ENCODE measurements around the gene USH1G. TPM values are rescaled to one million over a fixed set of nuclear protein-coding genes. Genes with fewer than 3 reads are reported as not detected.
"Not testable (repeated sequence)": the region's sequence is repeated elsewhere in the genome, so short reads cannot be mapped to it uniquely, and the experiment has no call there.

Gene USH1G
- total RNA-seq, 1 experiment from 2014 or later = not detected

GRCh38 chr17:74935585-74936469 lies 12.8 kb upstream of the USH1G start, which contains the start of gene OTOP3:
Gene OTOP3, plus strand, starts transcription at chr17:74935898. Its CDS starts 24 bp downstream, at chr17:74935922.
- no peak for DNase-seq (ENCODE audit: extremely low read depth, low read depth)

GRCh38 chr17:74935048-74935447 lies 12.0 kb upstream of the USH1G start:
- DNase-seq (ENCODE audit: extremely low read depth, low read depth) = no peak

GRCh38 chr17:74930535-74931036 lies 7.5 kb upstream of the USH1G start:
- DNase-seq (ENCODE audit: extremely low read depth, low read depth) = no peak

DNA sequence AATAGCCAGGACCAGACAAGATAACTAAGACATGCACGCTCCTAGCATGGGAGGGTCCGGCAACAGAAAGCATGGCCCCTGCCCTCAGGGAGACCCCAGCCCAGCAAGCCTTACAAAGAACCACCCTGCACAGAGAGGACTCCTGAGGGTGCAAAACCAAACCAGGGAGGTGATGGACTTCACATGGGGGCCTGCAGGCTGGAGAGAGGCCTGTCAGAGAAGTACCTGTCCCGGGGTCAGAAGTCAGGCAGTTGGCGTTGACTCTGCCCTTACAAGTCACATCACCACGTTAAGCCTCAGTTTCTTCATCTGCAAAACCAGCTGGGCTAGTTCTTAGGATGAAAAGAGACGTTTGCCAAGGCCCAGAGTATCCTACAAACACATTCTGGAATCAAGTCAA lies 5.7 kb upstream of the USH1G start:
- no peak for DNase-seq (ENCODE audit: extremely low read depth, low read depth)

DNA sequence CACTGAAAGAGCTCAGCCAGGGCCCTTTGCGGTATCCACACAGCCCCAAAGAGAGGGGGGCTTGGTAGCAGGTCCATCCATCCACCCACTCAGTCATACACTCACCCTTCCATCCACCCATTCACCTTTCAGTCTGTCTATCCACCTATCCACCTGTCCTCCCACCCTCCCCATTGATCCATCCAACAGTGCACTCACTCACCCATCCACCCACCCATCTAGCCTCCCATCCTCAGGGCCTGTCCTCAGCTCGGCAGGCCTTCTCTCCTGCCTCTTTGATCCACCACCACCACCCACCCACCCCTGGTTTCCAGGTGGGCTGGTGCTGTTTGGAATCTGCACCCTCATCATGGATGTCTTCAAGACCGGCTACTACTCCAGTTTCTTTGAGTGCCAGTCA lies 2.2 kb upstream of the USH1G start:
- no peak for DNase-seq (ENCODE audit: extremely low read depth, low read depth)

DNA sequence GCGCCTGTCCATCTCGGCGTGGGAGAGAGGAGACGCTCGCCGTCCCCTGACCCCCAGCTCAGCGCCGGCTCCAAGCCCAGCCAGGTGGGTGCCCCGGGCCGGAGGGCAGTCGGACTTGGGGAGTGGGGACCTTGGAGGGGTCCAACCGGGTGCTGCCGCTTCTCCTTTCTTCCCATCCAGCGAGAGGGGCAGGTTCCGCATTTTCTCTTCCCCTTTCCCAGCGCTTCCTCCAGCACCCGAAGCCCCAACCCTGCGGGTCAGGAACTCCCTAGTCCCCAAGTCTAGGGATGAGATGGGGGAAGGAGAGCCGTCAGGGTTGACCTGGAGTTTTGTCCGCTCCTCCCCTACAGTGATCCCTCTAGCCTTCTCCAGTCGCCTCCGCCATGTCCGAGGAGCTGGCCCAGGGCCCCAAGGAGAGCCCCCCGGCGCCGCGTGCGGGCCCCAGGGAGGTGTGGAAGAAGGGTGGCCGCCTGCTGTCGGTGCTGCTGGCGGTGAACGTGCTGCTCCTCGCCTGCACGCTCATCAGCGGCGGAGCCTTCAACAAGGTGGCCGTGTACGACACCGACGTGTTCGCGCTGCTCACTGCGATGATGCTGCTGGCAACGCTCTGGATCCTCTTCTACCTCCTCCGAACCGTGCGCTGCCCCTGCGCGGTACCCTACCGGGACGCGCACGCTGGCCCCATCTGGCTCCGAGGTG lies 1.3 kb upstream of the USH1G start, which contains the start of gene OTOP2:
TSS of gene OTOP2 (plus strand) at position 24 of the 699 bp plus-strand sequence. CDS start at position 384, 360 bp downstream.
- no peak for DNase-seq (ENCODE audit: extremely low read depth, low read depth)

DNA sequence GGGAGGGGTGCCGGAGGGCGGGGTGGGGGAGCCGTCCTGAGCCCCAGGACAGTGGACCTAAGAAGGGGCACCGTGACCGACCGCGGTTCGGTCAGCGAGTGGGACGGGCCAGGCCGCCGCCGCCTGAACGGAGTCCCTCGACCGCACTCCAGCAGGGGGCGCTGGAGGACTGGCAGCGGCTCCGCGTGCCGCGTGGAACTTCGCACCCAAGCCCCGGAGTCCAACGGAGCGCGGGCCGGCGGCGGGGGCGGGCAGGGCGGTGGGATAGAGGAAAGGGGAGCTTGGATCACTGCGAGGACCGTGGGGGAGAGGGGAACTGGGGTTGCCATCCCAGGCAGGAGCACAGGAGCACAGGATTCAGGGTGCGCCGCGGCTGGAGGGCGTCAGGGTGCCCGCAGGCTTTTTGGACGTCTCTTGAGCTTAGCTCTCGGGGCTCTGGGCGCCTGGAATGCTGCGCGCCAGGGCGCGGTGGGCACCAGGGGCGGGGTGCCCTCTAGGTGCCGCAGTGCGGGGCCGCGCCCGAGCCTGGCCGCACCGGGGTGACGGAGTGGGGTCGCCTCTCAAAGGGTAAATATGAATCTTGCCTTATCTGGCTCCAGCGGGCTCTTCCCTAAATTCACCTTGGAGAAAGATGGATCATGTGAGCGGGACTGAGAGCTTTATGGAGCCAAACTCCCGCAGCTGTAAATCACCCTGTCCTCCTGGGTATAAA lies 639 bp upstream of the USH1G start:
- peak; percentile 43 for DNase-seq (ENCODE audit: extremely low read depth, low read depth)

DNA sequence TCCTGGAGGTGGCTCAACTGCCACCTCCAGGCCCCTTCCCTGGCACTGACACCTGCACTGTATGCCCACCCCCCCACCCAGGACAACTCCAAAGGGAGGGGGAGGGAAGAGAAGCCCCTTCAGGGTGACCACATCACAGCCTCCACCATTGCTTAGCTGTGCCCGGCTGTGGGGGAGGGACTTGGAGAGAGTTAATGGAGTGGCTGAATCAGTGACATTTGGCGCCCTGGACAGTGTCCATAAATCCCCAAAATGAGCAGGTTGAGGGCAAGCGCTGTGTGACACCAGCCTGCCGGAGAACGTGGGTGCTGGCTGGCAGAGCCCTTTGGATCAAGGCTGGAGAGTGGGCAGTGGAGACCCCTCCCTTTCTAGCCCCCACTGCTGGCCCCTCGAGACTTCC lies 883 bp downstream of the USH1G start:
- DNase-seq (ENCODE audit: extremely low read depth, low read depth) = no peak

DNA sequence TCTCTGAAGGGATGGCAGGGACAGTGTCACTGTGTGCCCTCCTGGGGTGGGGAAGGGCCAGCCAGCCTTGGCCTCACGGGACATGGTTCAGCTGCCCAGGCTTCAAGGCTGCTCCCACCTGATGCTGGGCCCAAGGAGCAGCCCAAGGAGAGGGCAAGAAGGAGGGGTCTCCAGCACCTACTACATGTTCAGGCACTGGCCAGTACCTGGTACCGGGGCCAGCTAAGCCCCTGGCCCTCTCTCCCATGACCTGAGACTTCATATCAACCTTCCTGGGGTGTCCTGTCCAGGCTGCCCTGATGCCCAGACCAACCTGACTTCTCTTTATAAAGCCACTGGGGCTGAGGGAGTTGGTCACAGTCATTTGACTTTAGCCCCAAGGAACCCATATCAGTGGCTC lies 1.3 kb downstream of the USH1G start:
- DNase-seq (ENCODE audit: extremely low read depth, low read depth) = no peak

DNA sequence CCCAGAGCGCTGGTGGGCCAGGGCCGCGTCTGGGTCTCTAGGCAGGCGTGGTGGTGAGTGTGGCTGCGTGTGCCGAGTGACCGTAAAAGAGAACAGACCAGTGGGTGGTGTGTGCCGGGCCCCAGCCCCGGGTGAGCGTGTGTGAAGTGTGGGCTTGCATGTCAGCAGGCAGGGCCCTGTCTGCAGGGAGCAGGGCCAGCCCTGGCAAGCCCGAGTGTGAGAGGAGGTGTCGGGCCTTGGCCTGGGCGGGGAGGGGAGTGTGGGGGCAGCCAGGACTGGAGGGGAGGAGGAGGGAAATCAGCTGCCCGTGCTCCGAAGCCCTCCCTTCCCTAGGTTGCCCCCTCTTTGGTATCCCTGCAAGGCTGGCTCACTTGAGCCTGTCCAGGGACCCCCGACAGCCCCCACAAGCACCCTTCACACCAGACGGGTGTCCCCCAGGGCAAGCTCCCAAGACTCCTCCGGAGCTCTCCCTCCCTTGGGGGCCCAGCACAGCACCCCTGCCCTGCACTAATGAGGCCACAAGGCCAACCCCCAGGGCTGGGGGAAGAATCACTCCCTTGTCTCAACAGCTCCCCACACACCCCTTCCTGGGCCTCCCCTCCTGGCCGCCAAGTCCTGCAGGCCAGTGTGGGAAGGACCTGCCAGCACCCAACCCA lies 1.9 kb downstream of the USH1G start:
- DNase-seq (ENCODE audit: extremely low read depth, low read depth) = no peak

GRCh38 chr17:74920642-74921025 lies 2.4 kb downstream of the USH1G start:
- DNase-seq (ENCODE audit: extremely low read depth, low read depth) = no peak

DNA sequence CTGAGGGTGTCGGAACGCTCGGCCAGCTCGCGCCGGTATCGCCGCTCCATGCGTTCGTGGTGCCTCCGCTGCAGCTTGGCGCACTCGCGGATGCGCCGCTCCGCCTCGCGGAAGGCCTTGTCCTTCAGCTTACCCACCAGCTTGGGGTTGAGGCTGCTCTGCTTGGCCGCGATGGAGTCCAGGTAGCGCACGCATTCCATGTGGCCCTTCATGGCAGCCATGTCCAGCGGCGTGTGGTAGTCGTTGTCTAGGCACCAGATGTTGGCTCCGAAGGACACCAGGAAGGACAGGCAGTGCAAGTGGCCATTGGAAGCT lies 2.8 kb downstream of the USH1G start:
- no peak for DNase-seq (ENCODE audit: extremely low read depth, low read depth)

GRCh38 chr17:74919440-74920305 lies 3.4 kb downstream of the USH1G start:
- peak; percentile 38 for DNase-seq (ENCODE audit: extremely low read depth, low read depth)

DNA sequence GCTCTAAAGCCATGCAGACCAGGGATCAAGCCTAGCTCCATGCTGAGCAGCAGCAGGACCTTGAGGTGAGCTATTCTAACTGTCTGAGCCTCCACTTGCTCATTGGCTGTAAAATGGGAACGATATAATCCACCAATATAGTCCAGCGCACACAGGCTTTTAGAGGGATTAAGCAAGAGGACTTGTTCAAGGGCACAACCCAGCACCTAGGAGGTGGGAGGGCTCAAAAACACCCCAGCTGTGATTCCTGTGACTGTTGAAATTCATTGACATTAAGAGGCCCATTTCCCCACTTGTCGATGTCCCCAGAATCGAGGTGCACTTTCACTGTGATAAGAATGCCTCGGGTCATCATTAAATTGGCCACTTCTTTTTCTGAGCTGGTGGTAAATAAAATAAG lies 4.1 kb downstream of the USH1G start:
- DNase-seq (ENCODE audit: extremely low read depth, low read depth) = no peak

DNA sequence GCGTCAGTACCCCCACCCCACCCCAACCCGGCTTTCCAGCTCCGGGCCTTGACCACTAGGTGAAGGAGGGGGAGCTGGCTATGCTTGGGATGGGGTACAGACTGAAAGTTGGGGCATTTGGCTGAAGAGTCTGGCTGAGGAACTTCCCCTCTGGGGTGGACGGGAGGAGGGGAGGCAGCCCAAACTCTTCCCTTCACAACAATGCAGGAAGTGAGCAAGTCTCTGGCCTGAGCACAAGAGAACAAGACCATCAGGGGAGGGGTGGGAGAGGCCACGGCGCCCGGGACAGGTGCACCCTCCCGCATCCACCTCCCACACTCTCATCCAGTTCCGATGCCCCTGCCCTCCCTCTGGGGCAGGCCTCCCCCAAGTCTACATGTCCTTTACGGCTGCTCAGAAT lies 5.6 kb downstream of the USH1G start:
- DNase-seq (ENCODE audit: extremely low read depth, low read depth) = no peak

- DNase-seq (ENCODE audit: extremely low read depth, low read depth) = no peak
These were observed 6.2 kb downstream of the USH1G start for GRCh38 chr17:74916851-74917199.

GRCh38 chr17:74916136-74916850 lies 6.8 kb downstream of the USH1G start:
- DNase-seq (ENCODE audit: extremely low read depth, low read depth) = no peak

DNA sequence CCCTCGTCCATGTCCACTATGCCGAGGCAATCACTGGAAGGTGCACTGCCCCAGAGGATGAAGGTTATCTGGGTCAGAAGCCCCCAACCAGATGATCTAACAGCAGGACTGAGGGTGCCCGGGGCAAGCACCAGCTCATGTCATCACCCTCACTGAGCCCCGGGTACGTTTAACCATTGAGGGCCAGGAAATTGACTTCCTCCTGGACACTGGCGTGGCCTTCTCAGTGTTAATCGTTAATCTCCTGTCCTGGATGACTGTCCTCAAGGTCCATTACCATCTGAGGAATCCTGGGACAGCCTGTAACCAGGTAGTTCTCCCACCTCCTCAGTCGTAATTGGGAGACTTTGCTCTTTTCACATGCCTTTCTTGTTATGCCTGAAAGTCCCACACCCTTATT lies 11.6 kb downstream of the USH1G start:
- DNase-seq (ENCODE audit: extremely low read depth, low read depth) = not testable (repeated sequence)

DNA sequence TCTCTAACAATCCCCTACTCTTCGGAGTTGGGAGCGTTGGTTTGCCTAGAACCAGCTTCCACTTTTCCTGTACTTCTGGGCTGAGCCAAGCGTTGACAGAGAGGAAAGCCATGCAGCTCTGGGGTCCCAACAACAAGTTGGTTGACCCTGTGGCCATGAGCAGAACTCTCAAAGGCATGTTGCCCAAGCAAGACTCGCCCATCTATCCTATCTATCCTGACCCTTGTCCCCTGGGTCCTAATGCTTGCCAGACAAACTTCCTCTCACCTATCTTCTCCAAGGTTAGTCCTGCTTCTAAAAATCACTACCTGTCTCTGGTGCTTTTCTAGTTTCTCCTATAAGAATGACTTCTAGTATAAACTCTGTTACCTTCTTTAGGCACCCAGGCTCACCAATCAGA lies 14.0 kb downstream of the USH1G start:
- DNase-seq (ENCODE audit: extremely low read depth, low read depth) = not testable (repeated sequence)

Measured in NCI-H460 (cell line).